ENCODE data around the gene CCDC40. TPM values are rescaled to one million over a fixed set of nuclear protein-coding genes. Genes with fewer than 3 reads are reported as not detected.

CCDC40 gene, protein sequence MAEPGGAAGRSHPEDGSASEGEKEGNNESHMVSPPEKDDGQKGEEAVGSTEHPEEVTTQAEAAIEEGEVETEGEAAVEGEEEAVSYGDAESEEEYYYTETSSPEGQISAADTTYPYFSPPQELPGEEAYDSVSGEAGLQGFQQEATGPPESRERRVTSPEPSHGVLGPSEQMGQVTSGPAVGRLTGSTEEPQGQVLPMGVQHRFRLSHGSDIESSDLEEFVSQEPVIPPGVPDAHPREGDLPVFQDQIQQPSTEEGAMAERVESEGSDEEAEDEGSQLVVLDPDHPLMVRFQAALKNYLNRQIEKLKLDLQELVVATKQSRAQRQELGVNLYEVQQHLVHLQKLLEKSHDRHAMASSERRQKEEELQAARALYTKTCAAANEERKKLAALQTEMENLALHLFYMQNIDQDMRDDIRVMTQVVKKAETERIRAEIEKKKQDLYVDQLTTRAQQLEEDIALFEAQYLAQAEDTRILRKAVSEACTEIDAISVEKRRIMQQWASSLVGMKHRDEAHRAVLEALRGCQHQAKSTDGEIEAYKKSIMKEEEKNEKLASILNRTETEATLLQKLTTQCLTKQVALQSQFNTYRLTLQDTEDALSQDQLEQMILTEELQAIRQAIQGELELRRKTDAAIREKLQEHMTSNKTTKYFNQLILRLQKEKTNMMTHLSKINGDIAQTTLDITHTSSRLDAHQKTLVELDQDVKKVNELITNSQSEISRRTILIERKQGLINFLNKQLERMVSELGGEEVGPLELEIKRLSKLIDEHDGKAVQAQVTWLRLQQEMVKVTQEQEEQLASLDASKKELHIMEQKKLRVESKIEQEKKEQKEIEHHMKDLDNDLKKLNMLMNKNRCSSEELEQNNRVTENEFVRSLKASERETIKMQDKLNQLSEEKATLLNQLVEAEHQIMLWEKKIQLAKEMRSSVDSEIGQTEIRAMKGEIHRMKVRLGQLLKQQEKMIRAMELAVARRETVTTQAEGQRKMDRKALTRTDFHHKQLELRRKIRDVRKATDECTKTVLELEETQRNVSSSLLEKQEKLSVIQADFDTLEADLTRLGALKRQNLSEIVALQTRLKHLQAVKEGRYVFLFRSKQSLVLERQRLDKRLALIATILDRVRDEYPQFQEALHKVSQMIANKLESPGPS
- total RNA-seq (2011; cell fraction: chromatin; rRNA removed; ENCODE audit: low replicate concordance) = 0.30 TPM in 1 of 2 replicates, not detected in the other
- not detected in 2 replicates for total RNA-seq (2011; cell fraction: nucleolus; rRNA removed)
- not detected in 2 replicates for total RNA-seq (2011; cell fraction: nucleoplasm; rRNA removed)
- not detected in 2 replicates for total RNA-seq (2014; rRNA removed)
- not detected in 2 replicates for total RNA-seq (2014; rRNA removed; fragmentation: Illumina TruSeq; extraction: Trizol)
- not detected in 2 replicates for total RNA-seq (2015; rRNA removed; fragmentation: Illumina TruSeq; extraction: Trizol)
- total RNA-seq (2021) = 0.33 TPM in 1 of 2 replicates, not detected in the other
- 0.07 TPM in 1 of 2 replicates, not detected in the other for polyA plus RNA-seq (2011; rRNA removed)
- polyA plus RNA-seq (2011; cell fraction: cytosol; rRNA removed) = not detected in 2 replicates
- polyA plus RNA-seq (2011; cell fraction: nucleus; rRNA removed) = not detected in 2 replicates
- 0.05 TPM in 1 of 2 replicates, not detected in the other for polyA plus RNA-seq (2012)
- polyA plus RNA-seq (2014; fragmentation: Illumina TruSeq; extraction: Trizol) = not detected in 2 replicates
- not detected for polyA plus RNA-seq (2014; fragmentation: Nextera tagmentation; extraction: Ambion mirVana)
- polyA plus RNA-seq (2014; rRNA removed) = not detected in 2 replicates
- not detected in 2 replicates for polyA minus RNA-seq (2011; rRNA and poly(A)+ RNA removed)
- polyA minus RNA-seq (2011; cell fraction: cytosol; rRNA and poly(A)+ RNA removed) = not detected in 2 replicates
- not detected in 2 replicates for polyA minus RNA-seq (2011; cell fraction: nucleus; rRNA and poly(A)+ RNA removed)
- Bru-seq, nascent RNA = percentile 8 among the genes with signal in this experiment
- BruChase-seq, experiment 1, labeled RNA remaining after a 2-hour chase = percentile 8 among the genes with signal in this experiment
- BruChase-seq, experiment 2, labeled RNA remaining after a 6-hour chase = percentile 9 among the genes with signal in this experiment
- long read RNA-seq, experiment 1 = 0 reads
- long read RNA-seq, experiment 2 = 0 reads
- long read RNA-seq, experiment 3 = 0 reads

DNA sequence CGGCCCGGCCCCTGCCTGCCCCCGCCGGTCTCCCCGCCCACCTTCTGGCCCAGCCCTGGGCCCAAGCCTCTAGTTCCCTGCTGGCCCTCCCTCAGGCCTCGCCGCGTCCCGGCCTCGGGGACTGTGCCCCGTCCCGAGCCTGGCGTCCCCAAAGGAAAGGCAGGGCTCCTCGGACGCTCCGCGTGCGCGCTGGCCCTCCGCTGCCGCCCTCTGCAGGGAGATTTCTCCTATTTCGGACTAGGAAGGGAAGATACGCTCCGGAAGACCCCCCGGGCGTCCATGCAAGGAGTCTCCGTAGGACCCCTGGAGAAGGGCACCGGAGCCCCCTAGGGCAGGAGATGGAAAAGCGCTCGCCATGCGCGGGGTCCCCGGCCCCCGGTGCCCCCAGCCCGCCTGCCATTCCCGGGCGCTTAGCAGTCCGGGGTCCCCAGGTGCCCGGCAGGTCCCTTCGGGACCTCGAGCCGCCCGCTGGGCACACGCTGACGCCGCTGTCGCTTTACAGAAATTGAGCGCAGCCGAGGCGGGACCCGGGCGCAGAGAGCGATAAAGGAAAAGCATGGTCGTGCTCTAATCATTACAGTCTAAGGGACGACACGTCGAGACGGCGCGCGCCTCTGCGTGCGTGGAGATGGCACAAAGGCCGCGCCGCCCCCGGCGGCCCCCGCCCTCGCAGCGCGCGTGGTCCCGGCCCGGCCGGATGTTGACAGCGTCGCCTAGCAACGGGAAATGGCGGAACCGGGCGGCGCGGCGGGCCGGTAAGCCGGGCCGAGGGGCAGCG is at the start of gene CCDC40:
Gene CCDC40, plus strand, starts transcription at position 706 of the 778 bp plus-strand sequence. Its CDS starts 21 bp downstream, at position 727.
- intact Hi-C loops (cut with micrococcal nuclease) = no loop called here
- no TSS peak for BruUV-seq (replicated peaks)
- in situ Hi-C loops (cut with MboI) = no loop called here
- Histone ChIP-seq H3K9me1 (ENCODE audit: control insufficient read depth, insufficient read depth, low read length) (peaks cover 5% of the 10 kb centered on the region), H2AFZ (ENCODE audit: low read depth, low read length) (peak within 1 kb of the TSS; percentile 83), H3K27ac (ENCODE audit: extremely low read depth, low read depth, low read length) (no peak within 1 kb of the TSS), H3K4me3 (peak within 1 kb of the TSS; percentile 40), H3K27me3 (ENCODE audit: control insufficient read depth in 2 of 2, insufficient read depth in 2 of 2, low read length in 2 of 2) (peaks cover 44 to 67% of the 10 kb centered on the region in 2 experiments), H3K79me2 (ENCODE audit: control insufficient read depth, insufficient read depth, low read length) (no peaks in the 10 kb centered on the region), H3K9me3 (replicated peaks; ENCODE audit: control insufficient read depth, insufficient read depth, low read depth, low read length) (no peaks in the 10 kb centered on the region), H3K4me1 (replicated peaks in 1 of 2; ENCODE audit: control insufficient read depth in 2 of 2, insufficient read depth in 2 of 2, low read length in 2 of 2) (peaks cover 0 to 21% of the 10 kb centered on the region in 2 experiments; a peak in 3 of 5 replicates), H3K4me2 (ENCODE audit: insufficient read depth, low read length) (peak within 1 kb of the TSS; percentile 73), H4K20me1 (replicated peaks; ENCODE audit: control insufficient read depth, insufficient read depth, low read length) (no peaks in the 10 kb centered on the region; the same call in none of the 2 replicates), H3K9ac (ENCODE audit: insufficient read depth in 1 of 2, low read depth in 2 of 2, low read length in 2 of 2) (peak within 1 kb of the TSS in 1 of 2 experiments; percentile 91; a peak in 2 of 4 replicates), H3K36me3 (ENCODE audit: control insufficient read depth, insufficient read depth, low read length) (no peaks in the 10 kb centered on the region)
- CTCF ChIA-PET (ENCODE audit: low intra/inter-chr PET ratio) = no interaction called here
- under 1% methylated on average over 59 of the region's 89 CpGs for WGBS (ENCODE audit: insufficient coverage, low coverage, missing lambda C conversion rate)
- FAIRE-seq (no peak), ATAC-seq (peak; percentile 99), DNase-seq (ENCODE audit: extremely low read depth in 1 of 4, low spot score in 3 of 4) (peak; percentile 68 to 95 (median 92))
- POLR2A ChIA-PET = no interaction called here
- TF ChIP-seq, protein P1, sequence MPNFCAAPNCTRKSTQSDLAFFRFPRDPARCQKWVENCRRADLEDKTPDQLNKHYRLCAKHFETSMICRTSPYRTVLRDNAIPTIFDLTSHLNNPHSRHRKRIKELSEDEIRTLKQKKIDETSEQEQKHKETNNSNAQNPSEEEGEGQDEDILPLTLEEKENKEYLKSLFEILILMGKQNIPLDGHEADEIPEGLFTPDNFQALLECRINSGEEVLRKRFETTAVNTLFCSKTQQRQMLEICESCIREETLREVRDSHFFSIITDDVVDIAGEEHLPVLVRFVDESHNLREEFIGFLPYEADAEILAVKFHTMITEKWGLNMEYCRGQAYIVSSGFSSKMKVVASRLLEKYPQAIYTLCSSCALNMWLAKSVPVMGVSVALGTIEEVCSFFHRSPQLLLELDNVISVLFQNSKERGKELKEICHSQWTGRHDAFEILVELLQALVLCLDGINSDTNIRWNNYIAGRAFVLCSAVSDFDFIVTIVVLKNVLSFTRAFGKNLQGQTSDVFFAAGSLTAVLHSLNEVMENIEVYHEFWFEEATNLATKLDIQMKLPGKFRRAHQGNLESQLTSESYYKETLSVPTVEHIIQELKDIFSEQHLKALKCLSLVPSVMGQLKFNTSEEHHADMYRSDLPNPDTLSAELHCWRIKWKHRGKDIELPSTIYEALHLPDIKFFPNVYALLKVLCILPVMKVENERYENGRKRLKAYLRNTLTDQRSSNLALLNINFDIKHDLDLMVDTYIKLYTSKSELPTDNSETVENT (CRISPR knock-in tag; IDR thresholded peaks at IDR 0.05) = no peak
- TF ChIP-seq, protein P2, sequence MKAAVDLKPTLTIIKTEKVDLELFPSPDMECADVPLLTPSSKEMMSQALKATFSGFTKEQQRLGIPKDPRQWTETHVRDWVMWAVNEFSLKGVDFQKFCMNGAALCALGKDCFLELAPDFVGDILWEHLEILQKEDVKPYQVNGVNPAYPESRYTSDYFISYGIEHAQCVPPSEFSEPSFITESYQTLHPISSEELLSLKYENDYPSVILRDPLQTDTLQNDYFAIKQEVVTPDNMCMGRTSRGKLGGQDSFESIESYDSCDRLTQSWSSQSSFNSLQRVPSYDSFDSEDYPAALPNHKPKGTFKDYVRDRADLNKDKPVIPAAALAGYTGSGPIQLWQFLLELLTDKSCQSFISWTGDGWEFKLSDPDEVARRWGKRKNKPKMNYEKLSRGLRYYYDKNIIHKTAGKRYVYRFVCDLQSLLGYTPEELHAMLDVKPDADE (conservative IDR thresholded peaks at IDR 0.05; ENCODE audit: control insufficient read depth, low read depth, low read length) = peak; percentile 54; the same call in 1 of the 2 replicates
- TF ChIP-seq YY1 (IDR thresholded peaks at IDR 0.05; ENCODE audit: borderline replicate concordance in 1 of 3, control insufficient read depth in 1 of 3, extremely low read depth in 1 of 3, insufficient read depth in 3 of 3, insufficient read length in 1 of 3, insufficient replicate concordance in 2 of 3, low read depth in 1 of 3, low read length in 2 of 3) (peak; percentile 46 to 89 (median 85)), ZNF551 (CRISPR knock-in tag; IDR thresholded peaks at IDR 0.05) (no peak), NFE2 (IDR thresholded peaks at IDR 0.05; ENCODE audit: low read depth) (no peak)

Measured in K562 (cell line).